Activated B cell treated with CpG ODN at 0.5 μM for 24 hours (primary cell): ENCODE results near the gene MRPL2. TPM values are rescaled to one million over a fixed set of nuclear protein-coding genes. Genes with fewer than 3 reads are reported as not detected.
"Not testable (repeated sequence)": the region's sequence is repeated elsewhere in the genome, so short reads cannot be mapped to it uniquely, and the experiment has no call there.

ENCODE experiments used
- ATAC-seq: fragments of 200-7000 bp; cut with Tn5 transposase; one replicate; pipeline ENCODE4 v1.10.0; 2021; ENCODE audit warnings: low read depth, mild to moderate bottlenecking, moderate library complexity
- CTCF ChIA-PET: fragments of 350-600 bp; sonication (Branson Sonifier 250); formaldehyde crosslinking; loops from one replicate; lab custom pipeline; 2021; ENCODE audit warnings: antibody characterized with exemption; lab: Charles Lee
- POLR2A ChIA-PET: fragments of 350-600 bp; sonication (Branson Sonifier 250); formaldehyde crosslinking; loops from one replicate; lab custom pipeline; 2021; ENCODE audit warnings: antibody characterized with exemption; lab: Charles Lee
- DNase-seq: peaks from one replicate; pipeline ENCODE4 v3.0.0; 2022
- H3K27ac Mint-ChIP-seq: one replicate; pipeline ENCODE4 v1.8.0; 2020; ENCODE audit warnings: mixed read lengths
- H3K27me3 Mint-ChIP-seq: one replicate; pipeline ENCODE4 v1.8.0; 2021; ENCODE audit warnings: mixed read lengths
- H3K36me3 Mint-ChIP-seq: one replicate; pipeline ENCODE4 v1.8.0; 2021; ENCODE audit warnings: low read depth, mixed read lengths
- H3K4me1 Mint-ChIP-seq: one replicate; pipeline ENCODE4 v1.8.0; 2021; ENCODE audit warnings: mixed read lengths
- H3K4me3 Mint-ChIP-seq: one replicate; pipeline ENCODE4 v1.8.0; 2020; ENCODE audit warnings: mild to moderate bottlenecking, mixed read lengths
- H3K9me3 Mint-ChIP-seq: one replicate; pipeline ENCODE4 v1.8.0; 2020; ENCODE audit warnings: mixed read lengths
- intact Hi-C: fragments of 100-400 bp; cut with micrococcal nuclease; formaldehyde crosslinking; loops from one replicate; pipeline ENCODE4 v1.15.1; 2024
- total RNA-seq: library from RNA; stranded (reverse); gene quantifications from 2 replicates; pipeline ENCODE4 v1.2.3, GENCODE V29; 2022
- TF ChIP-seq, protein P1 (sequence below): fragments of 200-600 bp; IDR thresholded peaks from one replicate; pipeline ENCODE4 v1.8.0; 2022; ENCODE audit warnings: antibody characterized with exemption, mild to moderate bottlenecking

MRPL2 gene
- total RNA-seq, 1 donor from 2014 or later: 43.9 TPM

DNA sequence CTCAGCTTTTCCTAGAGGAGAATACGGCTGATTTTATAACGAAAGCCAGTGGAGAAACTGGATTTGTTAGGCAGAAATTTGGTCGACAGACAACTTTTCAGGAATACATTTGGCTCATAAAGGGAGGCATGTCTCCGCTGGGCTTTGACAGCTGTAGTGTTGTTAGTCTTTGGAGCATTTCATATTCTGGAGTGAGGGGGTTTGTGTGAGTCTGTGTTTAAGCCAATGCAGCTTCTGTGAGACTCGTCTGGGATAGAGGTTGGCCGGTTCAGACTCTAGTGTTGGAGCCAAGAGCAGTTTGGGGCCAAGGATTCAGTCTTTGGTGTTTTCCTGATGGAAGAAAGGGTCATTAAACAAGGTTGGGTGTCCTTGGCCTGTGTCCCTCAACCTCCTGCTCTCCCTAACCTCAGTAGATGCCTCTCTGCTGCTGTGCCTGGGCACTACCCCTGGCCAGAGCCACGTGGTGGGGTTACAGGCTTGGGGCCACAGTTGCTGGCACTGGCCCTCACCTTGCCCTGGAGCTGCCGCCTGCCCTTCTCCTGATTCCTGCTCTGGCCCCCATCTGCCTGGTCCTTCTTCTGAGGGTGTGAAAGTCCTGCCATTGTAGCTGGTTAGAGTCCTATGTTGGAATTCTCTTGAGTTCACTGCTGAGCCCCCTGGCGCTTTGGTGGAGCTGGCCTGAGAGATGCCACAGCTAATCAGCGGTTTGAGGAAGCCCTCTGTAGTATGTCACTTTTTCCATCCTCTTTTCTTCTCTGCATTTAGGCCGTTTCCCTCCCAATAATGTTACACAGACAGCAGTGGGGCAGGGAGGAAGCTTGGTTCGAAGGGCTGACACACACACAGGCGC, 23.8 kb upstream of the MRPL2 start:
- ChIA-PET POLR2A (interaction anchor here (0.9 kb wide), 1 partner anchor 104 kb away, joined by 3 read pairs; no protein-coding TSS in a partner anchor), CTCF (interaction anchor here (0.6 kb wide), 1 partner anchor 207 kb away, joined by 3 read pairs; no protein-coding TSS in a partner anchor)

DNA sequence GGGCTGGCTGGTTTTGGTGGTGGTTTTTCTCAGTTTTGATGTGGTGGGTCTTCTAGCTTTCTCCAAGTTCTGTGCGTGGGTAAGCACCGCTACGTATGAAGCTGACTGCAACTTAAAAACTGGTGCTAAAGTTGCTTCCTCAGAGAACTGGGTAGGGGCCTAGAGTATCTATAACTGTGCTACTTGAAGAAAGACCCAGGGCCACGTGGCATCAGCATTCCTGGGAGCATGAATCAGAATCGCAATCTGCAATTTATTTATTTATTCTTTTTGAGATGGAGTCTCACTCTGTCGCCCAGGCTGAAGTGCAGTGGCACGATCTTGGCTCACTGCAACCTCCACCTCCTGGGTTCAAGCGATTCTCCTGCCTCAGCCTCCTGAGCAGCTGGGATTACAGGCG, 22.7 kb upstream of the MRPL2 start:
- H3K9me3 Mint-ChIP-seq, H3K4me1 Mint-ChIP-seq, ATAC-seq, H3K27ac Mint-ChIP-seq, DNase-seq, H3K4me3 Mint-ChIP-seq, H3K36me3 Mint-ChIP-seq, intact Hi-C loops: not testable (repeated sequence)
- CTCF ChIA-PET: interaction anchor here (0.6 kb wide), 1 partner anchor 206 kb away, joined by 3 read pairs; no protein-coding TSS in a partner anchor
- H3K27me3 Mint-ChIP-seq: peaks cover 23% of the 10 kb centered on the region
- POLR2A ChIA-PET: interaction anchor here (0.6 kb wide), 1 partner anchor 53 kb away, joined by 5 read pairs; no protein-coding TSS in a partner anchor

More for the DNA sequence above, 23.8 kb upstream of the MRPL2 start:
- intact Hi-C loops: no loop called here
- TF ChIP-seq, protein P1, sequence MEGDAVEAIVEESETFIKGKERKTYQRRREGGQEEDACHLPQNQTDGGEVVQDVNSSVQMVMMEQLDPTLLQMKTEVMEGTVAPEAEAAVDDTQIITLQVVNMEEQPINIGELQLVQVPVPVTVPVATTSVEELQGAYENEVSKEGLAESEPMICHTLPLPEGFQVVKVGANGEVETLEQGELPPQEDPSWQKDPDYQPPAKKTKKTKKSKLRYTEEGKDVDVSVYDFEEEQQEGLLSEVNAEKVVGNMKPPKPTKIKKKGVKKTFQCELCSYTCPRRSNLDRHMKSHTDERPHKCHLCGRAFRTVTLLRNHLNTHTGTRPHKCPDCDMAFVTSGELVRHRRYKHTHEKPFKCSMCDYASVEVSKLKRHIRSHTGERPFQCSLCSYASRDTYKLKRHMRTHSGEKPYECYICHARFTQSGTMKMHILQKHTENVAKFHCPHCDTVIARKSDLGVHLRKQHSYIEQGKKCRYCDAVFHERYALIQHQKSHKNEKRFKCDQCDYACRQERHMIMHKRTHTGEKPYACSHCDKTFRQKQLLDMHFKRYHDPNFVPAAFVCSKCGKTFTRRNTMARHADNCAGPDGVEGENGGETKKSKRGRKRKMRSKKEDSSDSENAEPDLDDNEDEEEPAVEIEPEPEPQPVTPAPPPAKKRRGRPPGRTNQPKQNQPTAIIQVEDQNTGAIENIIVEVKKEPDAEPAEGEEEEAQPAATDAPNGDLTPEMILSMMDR: no peak
- Mint-ChIP-seq H3K4me3 (no peak overlapping the region), H3K9me3 (no peaks in the 10 kb centered on the region), H3K27me3 (peaks cover 18% of the 10 kb centered on the region), H3K4me1 (peaks cover 6% of the 10 kb centered on the region), H3K36me3 (no peaks in the 10 kb centered on the region), H3K27ac (no peak overlapping the region)
- DNase-seq (no peak), ATAC-seq (no peak)

DNA sequence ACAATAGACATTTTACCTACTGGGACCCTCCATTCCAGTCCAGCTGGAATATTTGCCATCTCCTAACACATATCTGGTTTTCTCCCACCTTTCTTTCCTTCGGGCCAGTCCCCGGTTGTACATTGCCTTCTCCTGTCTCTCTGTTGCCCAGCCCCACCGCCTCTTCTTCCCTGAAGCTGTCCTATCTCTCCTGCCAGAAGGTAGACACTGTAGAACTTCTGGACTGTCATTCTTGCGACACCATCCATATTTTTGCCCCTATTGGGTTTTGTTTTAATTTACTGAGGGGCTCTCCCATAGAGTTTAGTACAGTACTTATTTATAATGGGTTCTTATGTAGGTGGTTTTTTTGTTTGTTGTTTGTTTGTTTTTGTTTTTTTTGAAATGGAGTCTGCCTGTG, 21.8 kb upstream of the MRPL2 start:
- H3K27ac Mint-ChIP-seq: no peak overlapping the region

DNA sequence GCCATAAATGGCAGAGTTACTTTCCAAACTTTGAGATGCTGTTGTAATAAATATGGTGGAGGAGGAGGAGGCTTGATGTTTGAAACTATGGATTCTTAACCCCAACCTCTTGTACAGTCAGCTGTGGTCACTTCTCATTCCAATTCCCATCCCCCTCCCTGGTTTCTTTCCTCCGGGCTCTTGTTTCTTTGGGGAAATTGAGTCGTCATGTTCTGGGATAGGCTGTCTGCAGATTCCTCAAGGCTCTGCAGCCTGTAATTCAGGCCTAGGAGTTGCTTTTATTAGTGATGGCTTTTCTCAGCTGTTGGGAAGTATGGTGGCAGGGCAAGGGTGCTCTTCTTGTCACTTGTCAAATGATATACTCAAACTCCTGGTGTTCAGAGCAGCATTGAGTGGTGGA, 19.5 kb upstream of the MRPL2 start:
- ATAC-seq: no peak
- H3K4me1 Mint-ChIP-seq: peaks cover 12% of the 10 kb centered on the region
- H3K9me3 Mint-ChIP-seq: no peaks in the 10 kb centered on the region
- peaks cover 7% of the 10 kb centered on the region for H3K36me3 Mint-ChIP-seq
- H3K27ac Mint-ChIP-seq: no peak overlapping the region
- no peak for DNase-seq
- no peak overlapping the region for H3K4me3 Mint-ChIP-seq
- H3K27me3 Mint-ChIP-seq: peaks cover 17% of the 10 kb centered on the region
- TF ChIP-seq, protein P1: no peak
- ChIA-PET POLR2A (no interaction called here), CTCF (no interaction called here)
- intact Hi-C loops: no loop called here

More for the DNA sequence above, 21.8 kb upstream of the MRPL2 start:
- Mint-ChIP-seq H3K9me3 (no peaks in the 10 kb centered on the region), H3K36me3 (no peaks in the 10 kb centered on the region), H3K4me1 (peaks cover 11% of the 10 kb centered on the region), H3K27me3 (peaks cover 22% of the 10 kb centered on the region), H3K4me3 (no peak overlapping the region)
- CTCF ChIA-PET: no interaction called here
- DNase-seq (no peak), ATAC-seq (no peak)
- POLR2A ChIA-PET: no interaction called here
- intact Hi-C loops: no loop called here
- TF ChIP-seq, protein P1: no peak

DNA sequence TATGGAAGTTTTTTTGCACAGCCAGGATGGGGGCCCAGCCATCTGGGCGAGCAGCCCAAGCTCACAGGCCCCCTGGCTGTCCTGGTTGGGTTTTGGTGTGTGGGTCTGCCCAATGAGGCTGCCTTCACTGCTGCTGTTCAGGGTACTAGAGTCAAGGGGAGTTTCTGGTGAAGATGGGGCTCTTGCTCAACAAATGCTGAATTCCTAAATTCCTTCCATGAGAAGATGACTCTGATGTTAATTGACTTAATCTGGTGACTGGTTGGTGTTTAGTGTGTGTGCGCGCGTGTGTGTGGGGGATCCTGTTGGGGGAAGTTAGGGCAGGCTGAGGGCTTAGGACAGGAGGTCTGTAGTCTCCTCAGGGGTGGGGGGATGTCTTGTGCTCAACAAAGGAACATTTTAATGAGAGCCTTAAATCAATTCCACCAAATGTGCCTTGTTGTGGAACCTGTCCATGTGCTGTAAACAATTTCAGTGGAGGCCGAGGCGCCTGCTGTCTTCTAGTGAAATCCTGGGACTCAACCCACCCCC, 18.8 kb upstream of the MRPL2 start:
- peaks cover 17% of the 10 kb centered on the region for H3K27me3 Mint-ChIP-seq
- peak overlapping the region; percentile 6 for H3K4me3 Mint-ChIP-seq
- peaks cover 13% of the 10 kb centered on the region for H3K36me3 Mint-ChIP-seq
- no peak overlapping the region for H3K27ac Mint-ChIP-seq
- ATAC-seq (no peak), DNase-seq (no peak)
- intact Hi-C loops: no loop called here
- CTCF ChIA-PET: no interaction called here
- peaks cover 12% of the 10 kb centered on the region for H3K4me1 Mint-ChIP-seq
- TF ChIP-seq, protein P1: no peak
- POLR2A ChIA-PET: no interaction called here
- no peaks in the 10 kb centered on the region for H3K9me3 Mint-ChIP-seq
